Measurements from ENCODE around the gene RHOG.
A peak's percentile ranks its signal among the peaks of the same experiment; 100 is the strongest.

RHOG gene

GRCh38 chr11:3856856-3857553 is 16.2 kb upstream of the RHOG start:
- H3K27ac Mint-ChIP-seq: no peak overlapping the region
- no peaks in the 10 kb centered on the region for H3K9me3 Mint-ChIP-seq
- peaks cover 67% of the 10 kb centered on the region for H3K4me1 Mint-ChIP-seq

GRCh38 chr11:3855808-3856491 is 15.2 kb upstream of the RHOG start:
- H3K4me3 Mint-ChIP-seq: peak overlapping the region; percentile 94
- H3K27me3 Mint-ChIP-seq (ENCODE audit: low read depth, poor library complexity): peaks cover 6% of the 10 kb centered on the region
- H3K9me3 Mint-ChIP-seq: no peaks in the 10 kb centered on the region
- H3K27ac Mint-ChIP-seq: peak overlapping the region; percentile 84
- H3K36me3 Mint-ChIP-seq (ENCODE audit: low read depth): peaks cover 3% of the 10 kb centered on the region
- DNase-seq: peak; percentile 55
- no peak for TF ChIP-seq CTCF (IDR thresholded peaks at IDR 0.05)
- H3K4me1 Mint-ChIP-seq: peaks cover 58% of the 10 kb centered on the region

More at GRCh38 chr11:3856856-3857553, 16.2 kb upstream of the RHOG start:
- Mint-ChIP-seq H3K27me3 (ENCODE audit: low read depth, poor library complexity) (peaks cover 6% of the 10 kb centered on the region), H3K36me3 (ENCODE audit: low read depth) (peaks cover 5% of the 10 kb centered on the region), H3K4me3 (peak overlapping the region; percentile 94)
- DNase-seq: no peak
- no peak for TF ChIP-seq CTCF (IDR thresholded peaks at IDR 0.05)

GRCh38 chr11:3854977-3855807 is 14.4 kb upstream of the RHOG start, which contains the start of gene STIM1:
STIM1 (plus strand) TSS chr11:3855664; CDS start chr11:3856271, 607 bp downstream.
- H3K27ac Mint-ChIP-seq: peak within 1 kb of the TSS; percentile 84
- H3K4me3 Mint-ChIP-seq: peak within 1 kb of the TSS; percentile 94
- H3K36me3 Mint-ChIP-seq (ENCODE audit: low read depth): no peaks in the 10 kb centered on the region
- DNase-seq: peak; percentile 98
- no peaks in the 10 kb centered on the region for H3K9me3 Mint-ChIP-seq
- peaks cover 51% of the 10 kb centered on the region for H3K4me1 Mint-ChIP-seq
- H3K27me3 Mint-ChIP-seq (ENCODE audit: low read depth, poor library complexity): peaks cover 6% of the 10 kb centered on the region
- peak; percentile 97 for TF ChIP-seq CTCF (IDR thresholded peaks at IDR 0.05)

- TF ChIP-seq CTCF (IDR thresholded peaks at IDR 0.05): no peak
- no peaks in the 10 kb centered on the region for H3K9me3 Mint-ChIP-seq
- peaks cover 45% of the 10 kb centered on the region for H3K4me1 Mint-ChIP-seq
- H3K27ac Mint-ChIP-seq: no peak overlapping the region
- no peaks in the 10 kb centered on the region for H3K36me3 Mint-ChIP-seq (ENCODE audit: low read depth)
- H3K27me3 Mint-ChIP-seq (ENCODE audit: low read depth, poor library complexity): peaks cover 6% of the 10 kb centered on the region
- DNase-seq: no peak
- peak overlapping the region; percentile 84 for H3K4me3 Mint-ChIP-seq
These were observed 13.9 kb upstream of the RHOG start for GRCh38 chr11:3854660-3854976.

GRCh38 chr11:3853899-3854659 is 13.3 kb upstream of the RHOG start:
- H3K27me3 Mint-ChIP-seq (ENCODE audit: low read depth, poor library complexity): peaks cover 6% of the 10 kb centered on the region
- H3K4me3 Mint-ChIP-seq: peak overlapping the region; percentile 84
- H3K9me3 Mint-ChIP-seq: no peaks in the 10 kb centered on the region
- peak; percentile 7 for DNase-seq
- peaks cover 39% of the 10 kb centered on the region for H3K4me1 Mint-ChIP-seq
- H3K27ac Mint-ChIP-seq: no peak overlapping the region
- no peaks in the 10 kb centered on the region for H3K36me3 Mint-ChIP-seq (ENCODE audit: low read depth)
- TF ChIP-seq CTCF (IDR thresholded peaks at IDR 0.05): no peak
